PFSK-1 (cell line): ENCODE data around the gene COX18.

Source experiments
- FOXP2 ChIP-seq: optimal IDR thresholded peaks from 2 replicates; pipeline ENCODE3; 2011; ENCODE audit warnings: borderline replicate concordance, control low read depth, inconsistent platforms; ENCODE audit not compliant: insufficient read depth; ENCODE audit errors: extremely low read length, extremely low read depth
- POLR2AphosphoS5 ChIP-seq: IDR thresholded peaks from 2 replicates; pipeline ENCODE4 v1.6.1; 2012; ENCODE audit warnings: low read depth, mild to moderate bottlenecking, control low read depth, low read length, moderate library complexity
- REST ChIP-seq, 2 experiments: IDR thresholded peaks; 2 replicates each; pipeline versions ENCODE4 v1.6.1 to v1.8.0; 2011 to 2012; ENCODE audit warnings: low read depth in 2 of 2, low read length in 2 of 2, control low read depth in 1 of 2, inconsistent platforms in 1 of 2, mild to moderate bottlenecking in 1 of 2, moderate library complexity in 1 of 2; ENCODE audit not compliant: insufficient read depth in 1 of 2
- SIN3A ChIP-seq: IDR thresholded peaks from 2 replicates; pipeline ENCODE4 v1.6.1; 2012; ENCODE audit warnings: mild to moderate bottlenecking, low read length, moderate library complexity, borderline replicate concordance; ENCODE audit not compliant: insufficient read depth
- TAF1 ChIP-seq: IDR thresholded peaks from 2 replicates; pipeline ENCODE4 v1.6.1; 2012; ENCODE audit warnings: low read length, control low read depth, borderline replicate concordance; ENCODE audit not compliant: insufficient read depth

The COX18 gene

DNA sequence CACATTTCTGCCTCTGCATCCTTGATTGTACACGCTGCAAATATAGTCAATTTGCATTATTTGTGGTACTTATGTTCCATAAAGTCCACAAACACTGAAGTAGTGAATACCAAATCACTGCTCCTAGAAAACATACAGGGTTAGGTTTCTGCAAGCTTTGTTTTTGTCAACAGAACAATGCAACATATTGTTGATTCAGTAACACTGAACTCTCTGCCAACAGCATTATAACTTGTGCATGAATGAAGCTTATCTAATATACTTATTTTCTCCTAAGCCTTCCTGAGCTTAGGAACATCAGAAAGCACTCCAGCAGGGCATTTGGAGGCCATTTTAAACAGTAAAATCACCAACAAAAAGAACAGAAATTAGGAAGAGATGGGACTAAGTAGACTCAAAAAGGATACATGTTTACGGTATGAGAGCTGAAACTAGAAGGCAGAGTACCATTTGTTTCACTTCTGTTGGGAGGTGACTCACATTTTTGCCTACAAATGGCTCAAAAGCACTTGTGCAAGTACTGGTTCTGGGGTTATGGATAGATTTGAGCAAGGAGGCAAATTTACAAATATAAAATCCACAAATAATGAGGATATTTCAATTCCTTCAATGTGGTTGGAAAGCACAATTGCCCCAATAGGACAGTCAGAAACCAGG is 14.1 kb downstream of the COX18 start:
- TF ChIP-seq SIN3A (no peak), TAF1 (no peak), FOXP2 (no peak), REST (IDR thresholded peaks at IDR 0.05; ENCODE audit: insufficient read depth in 1 of 2, low read depth in 2 of 2, low read length in 2 of 2) (no peak), POLR2AphosphoS5 (no peak)

DNA sequence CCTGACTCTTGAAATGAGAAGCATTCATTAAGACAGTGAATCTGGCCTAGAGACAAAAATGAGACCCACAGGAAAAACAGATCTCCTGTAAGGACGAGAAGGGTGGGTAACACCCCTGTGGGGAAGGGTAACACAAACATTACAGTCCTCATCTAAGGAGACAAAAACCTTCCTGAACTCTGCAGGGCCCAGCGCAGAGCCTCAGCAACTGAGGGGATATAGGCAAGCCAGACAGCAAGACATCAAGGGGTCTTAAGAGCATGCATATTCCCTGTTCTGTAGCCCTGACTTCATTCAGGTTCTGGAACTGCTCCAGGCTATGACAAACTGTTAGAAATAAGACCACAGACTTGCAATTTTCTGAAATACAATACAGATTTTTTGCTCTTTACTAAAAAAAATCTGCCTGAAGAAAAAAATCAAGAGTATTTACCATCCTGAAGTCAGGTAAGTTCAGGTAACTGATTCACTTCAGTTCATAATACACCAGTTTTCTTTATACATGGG is 15.5 kb downstream of the COX18 start:
- TF ChIP-seq REST (IDR thresholded peaks at IDR 0.05; ENCODE audit: insufficient read depth in 1 of 2, low read depth in 2 of 2, low read length in 2 of 2) (no peak), TAF1 (no peak), SIN3A (no peak), POLR2AphosphoS5 (no peak), FOXP2 (no peak)

DNA sequence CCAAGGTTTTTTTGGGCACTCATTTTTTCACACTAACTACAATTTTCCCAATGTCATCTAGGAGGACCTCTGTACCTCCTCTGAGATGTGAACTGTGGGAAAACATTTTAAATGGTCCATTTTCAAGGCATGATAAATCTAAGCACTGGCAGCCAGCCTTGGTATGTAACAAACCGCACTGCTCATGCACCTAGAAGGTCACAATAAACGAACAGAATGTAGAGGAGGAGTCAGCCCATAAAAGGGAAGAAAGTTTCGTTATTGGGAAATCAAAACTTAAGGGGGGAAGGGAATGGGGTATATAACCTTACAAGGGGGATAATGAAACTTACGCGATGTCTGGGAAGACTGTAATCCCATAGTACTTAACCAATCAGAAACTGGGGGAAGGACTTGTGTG is 16.4 kb downstream of the COX18 start:
- TF ChIP-seq REST (IDR thresholded peaks at IDR 0.05; ENCODE audit: insufficient read depth in 1 of 2, low read depth in 2 of 2, low read length in 2 of 2): no peak
- TF ChIP-seq POLR2AphosphoS5: no peak
- TF ChIP-seq FOXP2: no peak
- no peak for TF ChIP-seq SIN3A
- no peak for TF ChIP-seq TAF1

DNA sequence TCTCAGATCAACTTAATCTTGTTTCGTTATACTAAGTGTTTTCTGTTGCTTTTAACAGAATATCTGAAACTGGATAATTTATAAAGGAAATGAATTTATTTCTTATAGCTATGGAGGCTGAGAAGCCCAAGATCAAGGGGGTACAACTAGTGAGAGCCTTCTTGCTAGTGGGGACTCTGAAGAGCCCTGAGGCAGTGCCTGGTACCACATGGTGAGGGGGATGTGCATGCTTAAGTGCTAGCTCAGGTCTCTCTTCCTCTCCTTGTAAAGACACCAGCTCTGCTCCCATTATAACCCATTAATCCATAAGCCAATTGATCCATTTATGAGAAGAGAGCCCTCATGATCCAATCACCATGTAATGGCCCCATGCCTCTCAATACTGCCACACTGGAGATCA is 17.9 kb downstream of the COX18 start:
- TF ChIP-seq REST (IDR thresholded peaks at IDR 0.05; ENCODE audit: insufficient read depth in 1 of 2, low read depth in 2 of 2, low read length in 2 of 2) (no peak), POLR2AphosphoS5 (no peak), TAF1 (no peak), FOXP2 (no peak), SIN3A (no peak)

DNA sequence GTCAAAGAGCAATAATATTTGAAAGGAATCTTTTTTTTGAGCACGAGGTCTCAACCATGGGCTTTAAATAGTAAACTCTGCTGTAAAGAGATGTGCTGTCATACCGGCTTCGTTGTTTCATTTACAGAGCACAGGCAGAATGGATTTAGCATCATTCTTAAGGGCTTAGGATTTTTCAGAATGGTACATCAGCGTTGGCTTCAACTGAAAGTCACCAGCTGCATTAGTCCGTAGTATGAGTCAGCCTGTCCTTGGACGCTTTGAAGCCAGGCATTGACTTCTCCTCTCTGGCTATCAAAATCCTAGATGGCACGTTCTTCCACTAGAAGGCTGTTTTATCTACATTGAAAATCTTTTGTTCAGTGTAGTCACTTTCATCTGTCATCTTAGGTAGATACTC is 23.6 kb downstream of the COX18 start:
- TF ChIP-seq POLR2AphosphoS5: no peak
- no peak for TF ChIP-seq SIN3A
- TF ChIP-seq REST (IDR thresholded peaks at IDR 0.05; ENCODE audit: insufficient read depth in 1 of 2, low read depth in 2 of 2, low read length in 2 of 2): no peak
- TF ChIP-seq FOXP2: no peak
- TF ChIP-seq TAF1: no peak
